Panc1 (cell line): ENCODE results near the gene SERTM1. TPM values are rescaled to one million over a fixed set of nuclear protein-coding genes. Genes with fewer than 3 reads are reported as not detected.

Experiments used
- ATAC-seq: fragments of 200-7000 bp; cut with Tn5 transposase; 2 replicates; pipeline ENCODE4 v1.9.1; 2020; ENCODE audit warnings: mild to moderate bottlenecking, moderate library complexity
- BruUV-seq: library from RNA; stranded (reverse); fragments of 400-500 nt; replicated peaks from 2 replicates; lab custom pipeline; 2021; lab: Mats Ljungman, UMichigan
- CTCF ChIA-PET: fragments of 300-600 bp; sonication (Branson Sonifier 250); formaldehyde crosslinking; loops from one replicate; lab custom pipeline; 2022; ENCODE audit warnings: antibody characterized with exemption; lab: Charles Lee
- POLR2A ChIA-PET: fragments of 300-600 bp; sonication (Branson Sonifier 250); formaldehyde crosslinking; loops from one replicate; lab custom pipeline; 2022; ENCODE audit warnings: antibody characterized with exemption; lab: Charles Lee
- DNase-seq: peaks from one replicate; pipeline ENCODE4 v3.0.0-alpha.2; 2010; ENCODE audit warnings: low read depth, low spot score
- H3K27ac ChIP-seq: 2 replicates; pipeline ENCODE4 v1.5.1; 2011; ENCODE audit warnings: mild to moderate bottlenecking, low read length, inconsistent platforms
- H3K27me3 ChIP-seq: fragments of 200-500 bp; sonication (Bioruptor generic); 2 replicates; pipeline ENCODE4 v1.6.0; 2014; ENCODE audit warnings: low read length, inconsistent platforms; ENCODE audit not compliant: control insufficient read depth, insufficient read depth
- H3K36me3 ChIP-seq: fragments of 200-500 bp; sonication (Bioruptor generic); 2 replicates; pipeline ENCODE4 v1.5.1; 2014; ENCODE audit warnings: inconsistent platforms, mild to moderate bottlenecking, low read length, moderate library complexity; ENCODE audit not compliant: control insufficient read depth, insufficient read depth
- H3K4me1 ChIP-seq: 2 replicates; pipeline ENCODE4 v1.5.1; 2011; ENCODE audit warnings: inconsistent platforms, mild to moderate bottlenecking, low read length, moderate library complexity; ENCODE audit not compliant: control insufficient read depth, insufficient read depth
- H3K4me3 ChIP-seq, 2 experiments: 2 replicates each; pipeline ENCODE4 v1.5.1; 2011 to 2012; ENCODE audit warnings: low read depth in 2 of 2, low read length in 2 of 2, mild to moderate bottlenecking in 2 of 2, inconsistent platforms in 1 of 2, moderate library complexity in 1 of 2
- H3K9me3 ChIP-seq: fragments of 200-500 bp; sonication (Bioruptor generic); 2 replicates; pipeline ENCODE4 v1.5.1; 2014; ENCODE audit warnings: low read depth, mild to moderate bottlenecking, inconsistent platforms, low read length, moderate library complexity; ENCODE audit not compliant: control insufficient read depth, insufficient read depth
- POLR2AphosphoS5 ChIP-seq: IDR thresholded peaks from 2 replicates; pipeline ENCODE4 v1.6.1; 2012; ENCODE audit warnings: mild to moderate bottlenecking, low read depth, low read length, moderate library complexity
- SIN3A ChIP-seq: IDR thresholded peaks from 2 replicates; pipeline ENCODE4 v1.6.1; 2012; ENCODE audit warnings: low read depth, mild to moderate bottlenecking, low read length, moderate library complexity, borderline replicate concordance; ENCODE audit not compliant: insufficient read depth
- TCF7L2 ChIP-seq: IDR thresholded peaks from 2 replicates; pipeline ENCODE4 v1.6.1; 2011; ENCODE audit warnings: mild to moderate bottlenecking, low read depth, low read length, inconsistent platforms
- in situ Hi-C: cut with HindIII; loops from 2 replicates; pipeline ENCODE4 v1.10.0; 2016; ENCODE audit warnings: low sequenced_read_pairs, low pct_unique_long_range_greater_than_20kb
- intact Hi-C: fragments of 100-400 bp; cut with micrococcal nuclease; formaldehyde crosslinking; loops from one replicate; pipeline ENCODE4 v1.10.0; 2022; ENCODE audit not compliant: unreplicated experiment
- total RNA-seq: library from RNA; stranded (reverse); gene quantifications from one replicate; pipeline ENCODE4 v1.2.1, GENCODE V29; 2021; ENCODE audit not compliant: unreplicated experiment
- TF ChIP-seq, protein P1 (sequence below): fragments of 450-650 bp; IDR thresholded peaks from 2 replicates; pipeline ENCODE4 v1.5.1; 2017; ENCODE audit warnings: mild to moderate bottlenecking
- TF ChIP-seq, protein P2 (sequence below), 2 experiments: IDR thresholded peaks; 2 replicates each; pipeline ENCODE4 v1.6.1; 2011 to 2012; ENCODE audit warnings: low read depth in 2 of 2, control low read depth in 1 of 2, low read length in 1 of 2, mild to moderate bottlenecking in 1 of 2, moderate library complexity in 1 of 2; ENCODE audit not compliant: insufficient read depth in 1 of 2

Gene SERTM1
- total RNA-seq, 1 experiment from 2014 or later = not detected

DNA sequence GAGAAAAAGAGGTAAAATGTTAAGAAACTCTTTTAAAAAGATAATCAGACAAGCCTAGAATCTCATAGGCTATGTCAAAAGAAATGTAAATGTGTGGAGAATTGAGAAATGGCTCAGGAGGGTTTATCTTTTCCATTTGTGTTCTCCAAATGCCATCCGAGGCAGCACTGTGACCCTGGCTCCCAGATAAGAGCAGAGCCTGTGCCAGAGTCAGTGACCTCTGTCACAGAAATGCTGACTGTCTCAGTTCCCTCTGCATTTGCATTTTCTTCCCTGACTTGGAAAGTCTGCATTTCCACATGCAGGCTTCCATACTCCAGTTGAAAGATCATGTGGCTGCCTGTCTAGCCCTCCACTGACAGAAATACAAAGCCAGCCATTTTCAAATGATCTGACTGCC lies 42.0 kb downstream of the SERTM1 start:
- Histone ChIP-seq H3K4me3 (no peak overlapping the region), H3K27me3 (no peaks in the 10 kb centered on the region), H3K9me3 (no peaks in the 10 kb centered on the region), H3K27ac (no peak overlapping the region), H3K4me1 (no peaks in the 10 kb centered on the region), H3K36me3 (no peaks in the 10 kb centered on the region)
- CTCF ChIA-PET = no interaction called here
- BruUV-seq = no TSS peak
- POLR2A ChIA-PET = no interaction called here
- DNase-seq (no peak), ATAC-seq (no peak)
- TF ChIP-seq POLR2AphosphoS5 (no peak), SIN3A (no peak), TCF7L2 (no peak)
- TF ChIP-seq, protein P1, sequence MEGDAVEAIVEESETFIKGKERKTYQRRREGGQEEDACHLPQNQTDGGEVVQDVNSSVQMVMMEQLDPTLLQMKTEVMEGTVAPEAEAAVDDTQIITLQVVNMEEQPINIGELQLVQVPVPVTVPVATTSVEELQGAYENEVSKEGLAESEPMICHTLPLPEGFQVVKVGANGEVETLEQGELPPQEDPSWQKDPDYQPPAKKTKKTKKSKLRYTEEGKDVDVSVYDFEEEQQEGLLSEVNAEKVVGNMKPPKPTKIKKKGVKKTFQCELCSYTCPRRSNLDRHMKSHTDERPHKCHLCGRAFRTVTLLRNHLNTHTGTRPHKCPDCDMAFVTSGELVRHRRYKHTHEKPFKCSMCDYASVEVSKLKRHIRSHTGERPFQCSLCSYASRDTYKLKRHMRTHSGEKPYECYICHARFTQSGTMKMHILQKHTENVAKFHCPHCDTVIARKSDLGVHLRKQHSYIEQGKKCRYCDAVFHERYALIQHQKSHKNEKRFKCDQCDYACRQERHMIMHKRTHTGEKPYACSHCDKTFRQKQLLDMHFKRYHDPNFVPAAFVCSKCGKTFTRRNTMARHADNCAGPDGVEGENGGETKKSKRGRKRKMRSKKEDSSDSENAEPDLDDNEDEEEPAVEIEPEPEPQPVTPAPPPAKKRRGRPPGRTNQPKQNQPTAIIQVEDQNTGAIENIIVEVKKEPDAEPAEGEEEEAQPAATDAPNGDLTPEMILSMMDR = no peak
- TF ChIP-seq, protein P2, sequence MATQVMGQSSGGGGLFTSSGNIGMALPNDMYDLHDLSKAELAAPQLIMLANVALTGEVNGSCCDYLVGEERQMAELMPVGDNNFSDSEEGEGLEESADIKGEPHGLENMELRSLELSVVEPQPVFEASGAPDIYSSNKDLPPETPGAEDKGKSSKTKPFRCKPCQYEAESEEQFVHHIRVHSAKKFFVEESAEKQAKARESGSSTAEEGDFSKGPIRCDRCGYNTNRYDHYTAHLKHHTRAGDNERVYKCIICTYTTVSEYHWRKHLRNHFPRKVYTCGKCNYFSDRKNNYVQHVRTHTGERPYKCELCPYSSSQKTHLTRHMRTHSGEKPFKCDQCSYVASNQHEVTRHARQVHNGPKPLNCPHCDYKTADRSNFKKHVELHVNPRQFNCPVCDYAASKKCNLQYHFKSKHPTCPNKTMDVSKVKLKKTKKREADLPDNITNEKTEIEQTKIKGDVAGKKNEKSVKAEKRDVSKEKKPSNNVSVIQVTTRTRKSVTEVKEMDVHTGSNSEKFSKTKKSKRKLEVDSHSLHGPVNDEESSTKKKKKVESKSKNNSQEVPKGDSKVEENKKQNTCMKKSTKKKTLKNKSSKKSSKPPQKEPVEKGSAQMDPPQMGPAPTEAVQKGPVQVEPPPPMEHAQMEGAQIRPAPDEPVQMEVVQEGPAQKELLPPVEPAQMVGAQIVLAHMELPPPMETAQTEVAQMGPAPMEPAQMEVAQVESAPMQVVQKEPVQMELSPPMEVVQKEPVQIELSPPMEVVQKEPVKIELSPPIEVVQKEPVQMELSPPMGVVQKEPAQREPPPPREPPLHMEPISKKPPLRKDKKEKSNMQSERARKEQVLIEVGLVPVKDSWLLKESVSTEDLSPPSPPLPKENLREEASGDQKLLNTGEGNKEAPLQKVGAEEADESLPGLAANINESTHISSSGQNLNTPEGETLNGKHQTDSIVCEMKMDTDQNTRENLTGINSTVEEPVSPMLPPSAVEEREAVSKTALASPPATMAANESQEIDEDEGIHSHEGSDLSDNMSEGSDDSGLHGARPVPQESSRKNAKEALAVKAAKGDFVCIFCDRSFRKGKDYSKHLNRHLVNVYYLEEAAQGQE (IDR thresholded peaks at IDR 0.05; ENCODE audit: insufficient read depth in 1 of 2, low read depth in 2 of 2, low read length in 1 of 2) = no peak
- in situ Hi-C loops = no loop called here
- intact Hi-C loops = no loop called here

DNA sequence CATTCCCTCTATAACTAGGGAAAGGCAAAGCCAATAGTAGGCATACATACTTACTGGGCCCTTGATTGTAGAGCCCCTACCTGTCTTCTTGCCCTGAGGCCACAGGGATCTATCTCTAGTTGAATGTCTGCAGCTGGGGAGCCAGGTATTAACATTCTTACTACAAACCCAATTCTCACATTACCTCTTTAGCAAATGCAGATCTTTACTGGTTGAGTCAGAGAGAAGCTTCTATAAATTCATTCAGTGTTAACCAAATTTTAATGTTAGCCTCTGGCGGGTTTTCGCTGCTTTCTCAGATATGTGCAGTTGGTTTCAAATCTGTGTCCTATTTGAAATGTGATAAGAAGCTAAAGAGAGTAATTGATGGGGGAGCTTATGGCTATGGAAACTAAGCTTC lies 43.2 kb downstream of the SERTM1 start:
- DNase-seq (no peak), ATAC-seq (no peak)
- POLR2A ChIA-PET = no interaction called here
- Histone ChIP-seq H3K9me3 (no peaks in the 10 kb centered on the region), H3K36me3 (no peaks in the 10 kb centered on the region), H3K4me3 (no peak overlapping the region), H3K27ac (no peak overlapping the region), H3K4me1 (no peaks in the 10 kb centered on the region), H3K27me3 (no peaks in the 10 kb centered on the region)
- intact Hi-C loops = no loop called here
- in situ Hi-C loops = no loop called here
- no peak for TF ChIP-seq POLR2AphosphoS5
- TF ChIP-seq, protein P2 (IDR thresholded peaks at IDR 0.05; ENCODE audit: insufficient read depth in 1 of 2, low read depth in 2 of 2, low read length in 1 of 2) = no peak
- CTCF ChIA-PET = no interaction called here
- BruUV-seq = no TSS peak
